Adipose tissue (tissue), 3 donors: ENCODE data around the gene THSD7A. TPM values are rescaled to one million over a fixed set of nuclear protein-coding genes. Genes with fewer than 3 reads are reported as not detected.
"Not testable (repeated sequence)": the region's sequence is repeated elsewhere in the genome, so short reads cannot be mapped to it uniquely, and the experiment has no call there.

Experiments used
- H3K27ac ChIP-seq: one replicate; pipeline ENCODE4 v1.5.1; 2013; ENCODE audit warnings: low read depth, low read length
- WGBS, 3 donors: extraction: QIAGEN DNeasy Blood & Tissue Kit; methylation state at CpG; one replicate each; pipeline ENCODE4 v1.1.7; 2013; 5-methylcytosine and 5-hydroxymethylcytosine counted together
- polyA plus RNA-seq, 3 donors: library from polyadenylated mRNA; stranded (reverse); fragments of 200-250 nt; gene quantifications; one replicate each; pipeline ENCODE4 v1.2.3, GENCODE V29; 2013
- donor health status: healthy with polysubstance abuse.
- donor health status: Bipolar disorder and iron deficiency.
- donor health status: healthy.

THSD7A gene
- polyA plus RNA-seq, 3 donors, result 0.28 to 1.9 (median 0.79) TPM

DNA sequence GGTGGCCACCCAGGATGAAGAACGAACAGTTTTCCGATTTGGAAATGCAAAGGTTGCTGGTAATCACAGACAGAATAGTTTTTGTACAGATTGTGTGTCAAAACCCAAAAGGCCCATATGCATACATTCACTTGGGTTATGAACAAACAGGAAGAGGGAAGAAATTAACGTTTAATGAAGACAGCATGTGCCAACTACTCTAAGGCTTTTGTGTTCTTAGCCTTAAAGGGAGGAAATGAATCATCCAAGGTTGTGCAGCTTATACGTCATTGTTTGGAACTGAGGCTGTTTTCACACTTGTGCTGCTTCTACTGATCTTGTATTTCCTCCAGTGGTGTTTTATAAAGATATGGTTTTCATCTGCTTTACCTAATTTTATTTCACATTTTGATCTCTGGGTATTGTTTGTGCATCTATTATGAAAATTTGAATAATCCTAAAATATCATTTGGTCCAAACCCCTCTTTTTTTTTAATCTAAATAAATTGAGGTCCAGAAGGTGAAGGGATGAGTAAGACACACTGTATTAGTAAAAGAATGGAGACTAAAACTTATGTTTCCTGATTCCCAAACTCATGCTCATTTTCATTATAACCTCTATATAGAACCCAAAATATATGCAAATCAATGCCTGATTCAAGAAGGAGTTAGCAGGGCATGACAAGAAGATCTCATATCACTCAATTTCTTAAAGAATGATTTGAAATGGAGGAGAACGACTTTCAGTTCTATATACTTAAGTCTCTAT is 373.1 kb downstream of the THSD7A start:
- no peak overlapping the region for H3K27ac ChIP-seq
- WGBS, 3 donors, result 51 to 62% (median 54%) methylated on average over 5 of the region's 5 CpGs

- H3K27ac ChIP-seq, result no peak overlapping the region
- 46 to 86% (median 79%) methylated on average over 3 of the region's 3 CpGs for WGBS, 3 donors
Observed at GRCh38 chr7:11457419-11457818, 374.6 kb downstream of the THSD7A start.

GRCh38 chr7:11456574-11456973 is 375.4 kb downstream of the THSD7A start:
- WGBS, 3 donors, result 96 to 98% (median 97%) methylated on average over 1 of the region's 1 CpG
- no peak overlapping the region for H3K27ac ChIP-seq

DNA sequence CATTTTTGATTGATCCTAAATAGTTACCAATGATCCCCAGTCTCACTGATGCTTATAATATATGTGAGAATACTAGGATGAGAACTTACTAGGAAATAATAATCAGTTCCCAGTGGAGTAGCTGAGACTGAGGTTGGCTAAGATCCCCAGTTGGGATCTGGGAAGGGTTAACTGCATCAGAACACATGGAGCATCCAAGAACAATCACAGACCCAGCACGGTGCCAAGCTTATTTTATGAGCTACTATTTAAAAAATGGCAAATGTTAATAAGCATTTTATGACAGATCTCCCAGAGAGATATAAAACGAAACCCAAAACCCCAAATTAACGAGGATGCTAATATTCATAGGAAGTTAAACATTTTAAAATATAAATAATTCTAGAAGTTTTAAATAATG is 379.5 kb downstream of the THSD7A start:
- no peak overlapping the region for H3K27ac ChIP-seq
- WGBS, 3 donors, result 58 to 78% (median 67%) methylated on average over 3 of the region's 3 CpGs

DNA sequence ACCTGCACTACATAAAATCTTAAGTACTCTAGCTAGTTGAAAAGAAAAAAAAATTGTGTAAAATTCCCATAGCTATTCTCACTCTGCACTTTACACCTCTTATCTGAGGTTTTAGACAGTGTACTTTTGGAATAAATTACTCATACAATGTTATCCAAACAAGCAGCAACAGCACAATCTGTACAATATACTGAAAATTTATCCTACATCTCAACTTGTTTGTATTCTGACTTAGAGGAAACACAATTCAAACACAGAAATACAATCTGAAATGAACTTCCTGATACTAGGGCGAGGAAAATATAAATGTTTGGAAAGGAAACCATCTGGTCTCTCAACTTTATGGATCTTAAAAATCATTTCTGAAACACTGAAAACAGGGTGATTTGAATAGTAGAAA is 381.7 kb downstream of the THSD7A start:
- no peak overlapping the region for H3K27ac ChIP-seq
- 22 to 57% (median 49%) methylated on average over 1 of the region's 1 CpG for WGBS, 3 donors

GRCh38 chr7:11449316-11449715 is 382.7 kb downstream of the THSD7A start:
- H3K27ac ChIP-seq, result no peak overlapping the region
- whole genome bisulfite sequencing, 3 donors, result 86 to 91% (median 89%) methylated on average over 3 of the region's 3 CpGs

DNA sequence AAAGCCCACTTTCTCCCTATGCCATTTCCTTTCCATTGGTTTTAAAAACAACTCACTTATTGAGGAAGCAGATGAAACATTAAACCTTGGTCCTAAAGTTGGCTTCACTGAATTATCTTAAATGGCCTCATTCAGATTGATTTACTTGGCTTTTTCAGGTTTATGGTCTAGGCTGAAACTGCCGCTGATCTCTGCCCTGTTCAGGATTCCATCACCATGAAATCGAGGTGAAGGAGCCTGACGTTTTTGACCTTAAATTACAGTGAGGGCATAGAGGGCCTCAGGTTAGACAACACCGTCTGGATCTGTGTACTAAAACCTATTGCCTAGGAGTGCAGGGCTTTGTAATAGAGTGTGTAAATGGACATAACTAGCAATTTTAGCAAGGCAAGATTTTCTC is 383.7 kb downstream of the THSD7A start:
- H3K27ac ChIP-seq, result no peak overlapping the region
- WGBS, 3 donors, result 80 to 88% (median 85%) methylated on average over 4 of the region's 4 CpGs

GRCh38 chr7:11447106-11447505 is 384.9 kb downstream of the THSD7A start:
- H3K27ac ChIP-seq, result no peak overlapping the region
- WGBS, 3 donors, result 93 to 95% (median 94%) methylated on average over 4 of the region's 4 CpGs

- not testable (repeated sequence) for H3K27ac ChIP-seq
- 88 to 93% (median 88%) methylated on average over 3 of the region's 4 CpGs for WGBS, 3 donors
Observed at GRCh38 chr7:11443934-11444333, 388.1 kb downstream of the THSD7A start.

DNA sequence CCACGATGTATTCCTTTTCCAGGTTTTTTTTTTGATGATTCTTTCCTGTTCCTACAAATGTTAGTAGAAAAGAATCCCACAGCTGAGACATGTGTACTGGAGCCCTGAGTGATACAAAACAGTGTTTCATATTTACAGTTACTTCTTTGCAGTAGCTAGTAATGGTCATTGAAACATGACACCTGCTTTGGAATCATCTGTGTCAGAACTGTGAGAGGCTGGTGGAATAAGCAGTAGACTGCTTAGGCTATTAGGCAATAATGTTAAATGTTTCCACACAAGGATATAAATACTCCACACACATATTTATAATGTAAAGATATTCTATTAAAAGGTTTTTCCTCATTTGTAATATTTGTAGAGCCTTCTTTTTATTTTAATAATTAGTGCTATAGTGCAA is 394.0 kb downstream of the THSD7A start:
- no peak overlapping the region for H3K27ac ChIP-seq
- 56 to 75% (median 66%) methylated on average over 1 of the region's 1 CpG for WGBS, 3 donors

GRCh38 chr7:11436773-11437524 is 395.0 kb downstream of the THSD7A start:
- H3K27ac ChIP-seq, result no peak overlapping the region
- 57 to 68% (median 59%) methylated on average over 2 of the region's 2 CpGs for whole genome bisulfite sequencing, 3 donors

- no peak overlapping the region for H3K27ac ChIP-seq
- 56 to 65% (median 62%) methylated on average over 1 of the region's 1 CpG for WGBS, 3 donors
Observed at GRCh38 chr7:11436316-11436715, 395.7 kb downstream of the THSD7A start.

- no peak overlapping the region for H3K27ac ChIP-seq
Observed at GRCh38 chr7:11434366-11434765, 397.6 kb downstream of the THSD7A start.

DNA sequence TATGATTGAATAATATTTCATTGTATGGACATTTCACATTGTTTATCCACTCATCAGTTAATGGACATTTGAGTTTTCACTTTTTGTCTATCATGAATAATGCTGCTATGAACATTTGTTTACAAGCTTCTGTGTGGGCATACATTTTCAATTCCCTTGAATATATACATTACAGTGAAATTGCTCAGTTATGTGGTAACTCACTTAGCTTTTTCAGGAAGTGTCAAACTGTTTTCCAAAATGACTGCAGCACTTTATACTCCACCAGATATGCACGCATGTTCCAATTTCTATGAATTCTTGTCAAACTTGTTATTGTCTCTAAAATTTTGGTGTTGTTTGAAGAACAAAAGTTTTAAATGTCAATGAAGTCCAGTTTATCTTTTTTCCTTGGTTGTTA is 401.2 kb downstream of the THSD7A start:
- 75 to 85% (median 76%) methylated on average over 1 of the region's 1 CpG for WGBS, 3 donors
- no peak overlapping the region for H3K27ac ChIP-seq

GRCh38 chr7:11430112-11430511 is 401.9 kb downstream of the THSD7A start:
- WGBS, 3 donors, result 44 to 56% (median 51%) methylated on average over 2 of the region's 2 CpGs
- H3K27ac ChIP-seq, result no peak overlapping the region

GRCh38 chr7:11428877-11429581 is 403.0 kb downstream of the THSD7A start:
- H3K27ac ChIP-seq, result no peak overlapping the region
- 89 to 93% (median 93%) methylated on average over 6 of the region's 6 CpGs for WGBS, 3 donors

GRCh38 chr7:11427686-11428273 is 404.2 kb downstream of the THSD7A start:
- WGBS, 3 donors, result 0 to 3% (median 0%) methylated on average over 1 of the region's 1 CpG
- no peak overlapping the region for H3K27ac ChIP-seq

GRCh38 chr7:11424006-11424405 is 408.0 kb downstream of the THSD7A start:
- WGBS, 3 donors, result 90 to 97% (median 94%) methylated on average over 2 of the region's 2 CpGs
- H3K27ac ChIP-seq, result no peak overlapping the region

GRCh38 chr7:11420049-11420448 is 411.9 kb downstream of the THSD7A start:
- WGBS, 3 donors, result 36 to 61% (median 45%) methylated on average over 1 of the region's 1 CpG

More at GRCh38 chr7:11420049-11420448, 411.9 kb downstream of the THSD7A start:
- no peak overlapping the region for H3K27ac ChIP-seq
